Measurements from ENCODE around the gene TAF1A. TPM values are rescaled to one million over a fixed set of nuclear protein-coding genes. Genes with fewer than 3 reads are reported as not detected.

TAF1A gene
- total RNA-seq, 2 experiments from 2014 or later, result 19.5 to 20.5 TPM

DNA sequence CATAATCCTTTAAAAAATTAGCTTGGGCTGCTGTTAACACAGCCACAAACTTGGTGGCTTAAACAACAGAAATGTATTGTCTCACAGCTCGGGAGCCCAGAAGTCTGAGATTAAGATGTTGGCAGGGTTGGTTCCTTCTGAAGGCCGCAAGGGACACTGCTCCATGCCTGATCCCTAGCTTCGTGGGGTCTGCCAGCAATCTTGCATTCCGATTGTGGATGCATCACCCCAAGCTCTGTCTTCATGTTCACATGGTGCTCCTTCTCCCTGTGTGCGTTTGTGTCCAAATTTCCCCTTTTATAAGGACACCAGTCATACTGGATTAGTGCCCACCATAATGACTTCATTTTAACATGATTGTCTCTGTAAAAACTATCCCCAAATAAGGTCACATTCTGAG, 36.9 kb downstream of the TAF1A start:
- Mint-ChIP-seq H3K27me3 (ENCODE audit: low read depth) (no peaks in the 10 kb centered on the region), H3K36me3 (ENCODE audit: low read depth) (peaks cover 12% of the 10 kb centered on the region), H3K4me3 (no peak overlapping the region), H3K4me1 (ENCODE audit: low read depth) (peaks cover 2% of the 10 kb centered on the region), H3K9me3 (no peaks in the 10 kb centered on the region), H3K27ac (no peak overlapping the region)
- intact Hi-C loops (cut with micrococcal nuclease), result no loop called here
- DNase-seq, result no peak
- CTCF ChIA-PET, result interaction anchor here (0.9 kb wide), 1 partner anchor 82 kb away, joined by 3 read pairs; no protein-coding TSS in a partner anchor

GRCh38 chr1:222547944-222548671, 41.6 kb downstream of the TAF1A start, which contains the start of gene HHIPL2:
Gene HHIPL2, minus strand, starts transcription at chr1:222548104. Its CDS starts 60 bp downstream, at chr1:222548044.
- intact Hi-C loops (cut with micrococcal nuclease), result no loop called here
- Mint-ChIP-seq H3K27ac (no peak within 1 kb of the TSS), H3K4me1 (ENCODE audit: low read depth) (no peaks in the 10 kb centered on the region), H3K9me3 (no peaks in the 10 kb centered on the region), H3K4me3 (no peak within 1 kb of the TSS), H3K36me3 (ENCODE audit: low read depth) (peaks cover 1% of the 10 kb centered on the region), H3K27me3 (ENCODE audit: low read depth) (peaks cover 24% of the 10 kb centered on the region)
- CTCF ChIA-PET, result no interaction called here
- no peak for DNase-seq

DNA sequence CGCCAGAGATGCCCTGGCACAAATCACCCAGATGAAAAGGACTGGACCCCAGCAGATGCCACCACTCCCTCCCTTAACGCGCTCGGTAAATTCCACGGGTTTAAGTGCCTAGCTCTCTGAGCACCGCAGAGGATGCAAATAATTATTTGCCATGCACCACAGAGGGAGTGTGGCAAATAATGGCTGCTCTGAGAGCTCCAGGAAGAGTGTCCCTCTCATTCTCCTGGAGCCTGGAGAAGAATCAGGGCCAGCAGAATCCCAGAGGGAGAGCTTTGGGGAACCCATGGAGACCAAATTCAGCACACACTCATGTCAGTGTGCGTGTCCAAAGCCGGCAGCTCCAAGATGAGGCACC, 42.5 kb downstream of the TAF1A start:
- H3K27ac Mint-ChIP-seq, result no peak overlapping the region
- H3K27me3 Mint-ChIP-seq (ENCODE audit: low read depth), result peaks cover 27% of the 10 kb centered on the region
- peaks cover 1% of the 10 kb centered on the region for H3K36me3 Mint-ChIP-seq (ENCODE audit: low read depth)
- no peak overlapping the region for H3K4me3 Mint-ChIP-seq
- no peak for DNase-seq
- no peaks in the 10 kb centered on the region for H3K4me1 Mint-ChIP-seq (ENCODE audit: low read depth)
- CTCF ChIA-PET, result no interaction called here
- intact Hi-C loops (cut with micrococcal nuclease), result no loop called here
- no peaks in the 10 kb centered on the region for H3K9me3 Mint-ChIP-seq

DNA sequence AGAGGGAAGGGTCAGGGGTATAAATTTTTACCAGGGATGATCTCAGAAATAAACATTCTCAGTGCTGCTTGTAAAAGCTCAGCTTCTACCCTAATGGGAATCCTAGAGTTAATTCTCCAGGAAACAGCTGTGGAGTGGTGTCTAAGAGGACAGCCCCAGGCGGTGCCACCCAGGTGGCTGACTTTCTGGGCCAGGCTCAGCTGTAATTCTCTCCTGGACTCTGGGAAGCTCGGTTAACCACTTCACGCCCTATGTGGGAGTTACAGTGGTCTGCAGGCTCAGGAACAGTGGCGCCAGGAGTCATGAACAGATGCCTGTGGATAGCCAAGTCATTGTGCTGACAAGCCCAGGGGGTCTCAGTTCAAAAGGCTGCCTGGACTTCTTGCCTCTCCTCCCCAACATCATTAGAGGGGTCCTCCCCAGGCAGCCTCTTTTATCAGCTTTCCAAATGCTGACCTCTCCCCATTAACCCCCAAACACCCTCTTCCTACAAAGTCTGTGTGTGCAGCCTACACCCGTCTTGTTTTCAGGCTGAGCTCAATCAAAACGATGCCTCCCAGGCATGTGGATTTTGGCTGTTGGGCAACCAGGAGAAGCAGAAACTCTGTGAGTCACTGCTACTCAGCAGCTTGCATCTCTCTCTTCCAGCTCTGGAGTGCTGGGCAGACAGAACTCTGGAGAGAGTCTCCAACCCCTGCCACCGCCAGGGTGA, 43.0 kb downstream of the TAF1A start:
- CTCF ChIA-PET, result no interaction called here
- Mint-ChIP-seq H3K9me3 (no peaks in the 10 kb centered on the region), H3K27ac (no peak overlapping the region), H3K36me3 (ENCODE audit: low read depth) (peaks cover 1% of the 10 kb centered on the region), H3K27me3 (ENCODE audit: low read depth) (peaks cover 27% of the 10 kb centered on the region), H3K4me3 (no peak overlapping the region), H3K4me1 (ENCODE audit: low read depth) (no peaks in the 10 kb centered on the region)
- no peak for DNase-seq
- intact Hi-C loops (cut with micrococcal nuclease), result no loop called here

- no peaks in the 10 kb centered on the region for H3K9me3 Mint-ChIP-seq
- CTCF ChIA-PET, result no interaction called here
- no peak overlapping the region for H3K27ac Mint-ChIP-seq
- intact Hi-C loops (cut with micrococcal nuclease), result no loop called here
- H3K27me3 Mint-ChIP-seq (ENCODE audit: low read depth), result peaks cover 27% of the 10 kb centered on the region
- peaks cover 1% of the 10 kb centered on the region for H3K36me3 Mint-ChIP-seq (ENCODE audit: low read depth)
- DNase-seq, result no peak
- H3K4me3 Mint-ChIP-seq, result no peak overlapping the region
- H3K4me1 Mint-ChIP-seq (ENCODE audit: low read depth), result no peaks in the 10 kb centered on the region
Observed at GRCh38 chr1:222546091-222546490, 43.6 kb downstream of the TAF1A start.

DNA sequence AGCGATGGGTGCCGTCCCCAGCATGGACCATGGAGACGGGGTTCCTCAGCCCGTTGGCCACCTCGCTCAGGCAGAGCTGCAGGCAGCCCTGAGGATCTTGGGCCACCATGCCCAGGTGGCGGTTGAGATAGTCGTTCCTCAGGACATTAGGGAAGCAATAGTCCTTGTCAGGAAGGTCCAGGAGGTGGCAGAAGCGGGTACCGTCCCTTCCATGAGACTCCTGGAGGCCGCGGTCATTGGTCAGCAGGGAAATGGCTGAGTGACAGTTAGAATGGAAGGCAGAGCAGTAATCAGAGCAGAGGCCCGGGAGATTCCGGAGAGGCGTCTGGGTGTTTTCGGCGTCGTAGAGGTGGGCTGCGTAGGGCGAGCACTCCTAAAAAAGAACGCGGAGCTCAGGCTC, 45.9 kb downstream of the TAF1A start:
- no peak for DNase-seq
- CTCF ChIA-PET, result no interaction called here
- Mint-ChIP-seq H3K27me3 (ENCODE audit: low read depth) (peaks cover 27% of the 10 kb centered on the region), H3K27ac (no peak overlapping the region), H3K4me1 (ENCODE audit: low read depth) (no peaks in the 10 kb centered on the region), H3K36me3 (ENCODE audit: low read depth) (peaks cover 1% of the 10 kb centered on the region), H3K9me3 (no peaks in the 10 kb centered on the region), H3K4me3 (no peak overlapping the region)
- intact Hi-C loops (cut with micrococcal nuclease), result no loop called here

DNA sequence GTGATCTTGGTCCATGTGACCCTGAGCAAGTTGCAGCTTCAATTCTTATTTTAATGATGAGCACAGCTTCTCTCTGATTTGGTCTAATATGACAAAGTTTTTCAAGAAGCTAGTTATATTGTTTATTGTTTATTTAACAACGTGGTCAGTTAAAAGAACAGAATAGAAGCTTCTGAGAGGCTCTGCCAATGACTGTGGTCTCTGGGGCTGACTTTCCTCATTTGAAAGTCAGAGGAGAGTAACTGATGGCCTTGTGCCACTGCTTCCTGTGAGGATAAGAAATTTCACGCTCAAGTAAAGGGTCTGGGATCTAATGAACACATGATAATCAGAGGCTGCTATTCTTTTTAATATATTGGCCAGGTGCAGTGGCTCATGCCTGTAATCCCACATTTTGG, 49.1 kb downstream of the TAF1A start:
- peaks cover 1% of the 10 kb centered on the region for H3K36me3 Mint-ChIP-seq (ENCODE audit: low read depth)
- no peak for DNase-seq
- H3K4me3 Mint-ChIP-seq, result no peak overlapping the region
- H3K4me1 Mint-ChIP-seq (ENCODE audit: low read depth), result no peaks in the 10 kb centered on the region
- no peak overlapping the region for H3K27ac Mint-ChIP-seq
- CTCF ChIA-PET, result interaction anchor here (0.6 to 0.9 kb wide), 3 partner anchors 22 to 93 kb away, joined by 3 read pairs; no protein-coding TSS in a partner anchor
- intact Hi-C loops (cut with micrococcal nuclease), result no loop called here
- H3K27me3 Mint-ChIP-seq (ENCODE audit: low read depth), result peaks cover 18% of the 10 kb centered on the region
- no peaks in the 10 kb centered on the region for H3K9me3 Mint-ChIP-seq

- peaks cover 18% of the 10 kb centered on the region for H3K27me3 Mint-ChIP-seq (ENCODE audit: low read depth)
- no peaks in the 10 kb centered on the region for H3K4me1 Mint-ChIP-seq (ENCODE audit: low read depth)
- CTCF ChIA-PET, result interaction anchor here (0.6 to 0.9 kb wide), 2 partner anchors 23 to 94 kb away, joined by 3 read pairs; no protein-coding TSS in a partner anchor
- no peak overlapping the region for H3K27ac Mint-ChIP-seq
- H3K4me3 Mint-ChIP-seq, result no peak overlapping the region
- intact Hi-C loops (cut with micrococcal nuclease), result no loop called here
- no peaks in the 10 kb centered on the region for H3K9me3 Mint-ChIP-seq
- peaks cover 1% of the 10 kb centered on the region for H3K36me3 Mint-ChIP-seq (ENCODE audit: low read depth)
- DNase-seq, result no peak
Observed at GRCh38 chr1:222539951-222540597, 49.7 kb downstream of the TAF1A start.

DNA sequence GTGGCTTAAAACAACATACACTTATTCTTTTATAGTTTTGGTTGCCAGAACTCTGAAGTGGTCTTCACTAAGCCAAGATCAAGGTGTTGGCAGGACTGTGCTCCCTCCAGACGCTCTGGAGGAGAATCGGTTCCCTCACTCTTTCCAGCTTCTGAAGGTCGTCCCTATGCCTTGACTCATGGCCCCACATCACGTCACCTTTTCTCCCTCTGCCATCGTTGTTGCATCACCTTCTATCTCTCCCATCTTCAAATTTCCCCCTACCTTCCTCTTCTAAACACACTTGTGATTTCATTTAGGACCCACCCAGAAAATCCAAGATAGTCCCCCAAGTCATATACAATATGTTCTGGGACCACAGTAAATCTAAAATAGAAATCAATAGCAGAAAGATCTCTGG, 54.3 kb downstream of the TAF1A start:
- CTCF ChIA-PET, result no interaction called here
- Mint-ChIP-seq H3K27me3 (ENCODE audit: low read depth) (peaks cover 4% of the 10 kb centered on the region), H3K27ac (no peak overlapping the region), H3K4me1 (ENCODE audit: low read depth) (no peaks in the 10 kb centered on the region), H3K4me3 (no peak overlapping the region), H3K36me3 (ENCODE audit: low read depth) (no peaks in the 10 kb centered on the region), H3K9me3 (no peaks in the 10 kb centered on the region)
- DNase-seq, result no peak
- intact Hi-C loops (cut with micrococcal nuclease), result no loop called here

DNA sequence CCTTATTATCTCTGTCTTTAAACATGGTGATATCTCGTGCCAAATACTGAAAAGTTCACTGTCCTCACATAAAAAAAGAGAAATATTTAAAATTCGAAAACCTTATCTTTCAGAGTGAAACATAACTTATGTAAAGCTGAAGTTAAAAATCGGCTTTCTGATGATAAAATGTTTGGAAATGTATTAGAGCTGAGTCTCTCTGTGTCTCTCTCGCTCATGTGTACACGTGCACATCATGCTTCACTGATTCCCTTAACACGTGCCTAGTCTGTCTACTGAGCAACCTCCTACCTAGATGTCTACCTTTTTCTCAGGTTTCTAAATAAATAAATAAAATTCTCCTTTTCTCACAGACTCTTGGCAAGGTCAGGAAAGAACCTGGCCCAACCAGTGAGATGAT, 58.9 kb downstream of the TAF1A start:
- Mint-ChIP-seq H3K4me3 (no peak overlapping the region), H3K27me3 (ENCODE audit: low read depth) (peaks cover 4% of the 10 kb centered on the region), H3K4me1 (ENCODE audit: low read depth) (no peaks in the 10 kb centered on the region), H3K9me3 (peaks cover 4% of the 10 kb centered on the region), H3K36me3 (ENCODE audit: low read depth) (no peaks in the 10 kb centered on the region), H3K27ac (no peak overlapping the region)
- intact Hi-C loops (cut with micrococcal nuclease), result no loop called here
- CTCF ChIA-PET, result no interaction called here
- no peak for DNase-seq

- DNase-seq, result no peak
- Mint-ChIP-seq H3K36me3 (ENCODE audit: low read depth) (no peaks in the 10 kb centered on the region), H3K4me1 (ENCODE audit: low read depth) (no peaks in the 10 kb centered on the region), H3K4me3 (no peak overlapping the region), H3K9me3 (peaks cover 4% of the 10 kb centered on the region), H3K27ac (no peak overlapping the region), H3K27me3 (ENCODE audit: low read depth) (peaks cover 4% of the 10 kb centered on the region)
- intact Hi-C loops (cut with micrococcal nuclease), result no loop called here
- CTCF ChIA-PET, result no interaction called here
Observed at GRCh38 chr1:222529916-222530315, 59.8 kb downstream of the TAF1A start.

- Mint-ChIP-seq H3K4me3 (no peak overlapping the region), H3K4me1 (ENCODE audit: low read depth) (no peaks in the 10 kb centered on the region), H3K36me3 (ENCODE audit: low read depth) (no peaks in the 10 kb centered on the region), H3K9me3 (peaks cover 4% of the 10 kb centered on the region), H3K27me3 (ENCODE audit: low read depth) (peaks cover 4% of the 10 kb centered on the region), H3K27ac (no peak overlapping the region)
- CTCF ChIA-PET, result no interaction called here
- intact Hi-C loops (cut with micrococcal nuclease), result no loop called here
- DNase-seq, result no peak
Observed at GRCh38 chr1:222529181-222529580, 60.6 kb downstream of the TAF1A start.

GRCh38 chr1:222525951-222526350, 63.8 kb downstream of the TAF1A start:
- H3K36me3 Mint-ChIP-seq (ENCODE audit: low read depth), result no peaks in the 10 kb centered on the region
- no peak overlapping the region for H3K27ac Mint-ChIP-seq
- CTCF ChIA-PET, result no interaction called here
- no peak for DNase-seq
- intact Hi-C loops (cut with micrococcal nuclease), result no loop called here
- no peak overlapping the region for H3K4me3 Mint-ChIP-seq
- H3K9me3 Mint-ChIP-seq, result peaks cover 11% of the 10 kb centered on the region
- H3K4me1 Mint-ChIP-seq (ENCODE audit: low read depth), result no peaks in the 10 kb centered on the region
- H3K27me3 Mint-ChIP-seq (ENCODE audit: low read depth), result no peaks in the 10 kb centered on the region

All from activated naive CD4-positive, alpha-beta T cell treated with anti-CD3 and anti-CD28 coated beads for 36 hours (primary cell).